ENCODE data around the gene CPLX1. TPM values are rescaled to one million over a fixed set of nuclear protein-coding genes. Genes with fewer than 3 reads are reported as not detected.

Gene CPLX1
- total and polyA plus RNA-seq, 12 donors: 1.5 to 10.8 (median 2.3) TPM

GRCh38 chr4:804804-805203, 21.1 kb downstream of the CPLX1 start:
- WGBS, 2 donors: 81% methylated on average over 44 of the region's 44 CpGs

GRCh38 chr4:803884-804283, 22.0 kb downstream of the CPLX1 start:
- 88 to 92% methylated on average over 13 of the region's 13 CpGs for WGBS, 2 donors
- intact Hi-C loops (cut with DNase I): no loop called here
- Histone ChIP-seq H3K27ac (no peak overlapping the region), H3K4me1 (no peaks in the 10 kb centered on the region), H3K9me3 (peaks cover 0 to 7% (median 0%) of the 10 kb centered on the region in 11 donors), H3K27me3 (peaks cover 0 to 24% (median 9%) of the 10 kb centered on the region in 7 donors), H3K4me3 (no peak overlapping the region), H3K36me3 (no peaks in the 10 kb centered on the region)
- no peak for DNase-seq
- no peak for ATAC-seq
- TF ChIP-seq CTCF (IDR thresholded peaks at IDR 0.05): no peak

More at GRCh38 chr4:804804-805203, 21.1 kb downstream of the CPLX1 start:
- Histone ChIP-seq H3K36me3 (no peaks in the 10 kb centered on the region), H3K27ac (no peak overlapping the region), H3K4me1 (peaks cover 0 to 2% (median 0%) of the 10 kb centered on the region in 9 donors), H3K27me3 (peaks cover 0 to 24% (median 9%) of the 10 kb centered on the region in 7 donors), H3K4me3 (no peak overlapping the region), H3K9me3 (peaks cover 0 to 7% (median 0%) of the 10 kb centered on the region in 11 donors)
- ATAC-seq (peak in 1 of 8 donors; percentile 47), DNase-seq (no peak)
- intact Hi-C loops (cut with DNase I): loop anchor here in 1 of 10 donors (5.0 kb wide), 1 partner anchor 1112 kb away; no protein-coding TSS in a partner anchor
- no peak for TF ChIP-seq CTCF (IDR thresholded peaks at IDR 0.05)

- no peak for TF ChIP-seq CTCF (IDR thresholded peaks at IDR 0.05)
- no peak overlapping the region for H3K27ac ChIP-seq
- H3K4me1 ChIP-seq: no peaks in the 10 kb centered on the region
- WGBS, 2 donors: 88 to 89% methylated on average over 13 of the region's 13 CpGs
- H3K9me3 ChIP-seq: peaks cover 0 to 7% (median 0%) of the 10 kb centered on the region in 11 donors
- H3K27me3 ChIP-seq: peaks cover 0 to 35% (median 16%) of the 10 kb centered on the region in 7 donors
- no peak overlapping the region for H3K4me3 ChIP-seq
- no peaks in the 10 kb centered on the region for H3K36me3 ChIP-seq
- DNase-seq (no peak), ATAC-seq (no peak)
- intact Hi-C loops (cut with DNase I): no loop called here
These were observed 24.3 kb downstream of the CPLX1 start for GRCh38 chr4:801436-802124.

- no peak overlapping the region for H3K4me3 ChIP-seq
- peaks cover 0 to 17% (median 11%) of the 10 kb centered on the region in 9 donors for H3K4me1 ChIP-seq
- intact Hi-C loops (cut with DNase I): no loop called here
- no peak for TF ChIP-seq CTCF (IDR thresholded peaks at IDR 0.05)
- H3K9me3 ChIP-seq: peaks cover 0 to 7% (median 0%) of the 10 kb centered on the region in 11 donors
- H3K36me3 ChIP-seq: no peaks in the 10 kb centered on the region
- ATAC-seq (no peak), DNase-seq (no peak)
- no peak overlapping the region for H3K27ac ChIP-seq
- H3K27me3 ChIP-seq: peaks cover 33 to 69% (median 52%) of the 10 kb centered on the region in 7 donors
- 80 to 84% methylated on average over 4 of the region's 4 CpGs for WGBS, 2 donors
These were observed 28.9 kb downstream of the CPLX1 start for GRCh38 chr4:797066-797465.

All from heart right ventricle (tissue), 16 donors.